Inflammatory macrophage (primary cell): Measurements from ENCODE around the gene ATXN7L1.

ENCODE experiments used
- DNase-seq, 2 donors: peaks; one replicate each; pipeline ENCODE4 v3.0.0-alpha.2; 2020 to 2022

The ATXN7L1 gene

GRCh38 chr7:105691680-105692564 is 184.5 kb downstream of the ATXN7L1 start:
- peak; percentile 71 to 78 for DNase-seq

- DNase-seq, result peak; percentile 22 to 32
Measured at GRCh38 chr7:105691082-105691679, 185.2 kb downstream of the ATXN7L1 start.

- no peak for DNase-seq
Measured at GRCh38 chr7:105690325-105690945, 186.0 kb downstream of the ATXN7L1 start.

- no peak for DNase-seq
Measured at GRCh38 chr7:105689067-105689819, 187.2 kb downstream of the ATXN7L1 start.

GRCh38 chr7:105688617-105689016 is 187.8 kb downstream of the ATXN7L1 start:
- DNase-seq, result no peak

- no peak for DNase-seq
Measured at GRCh38 chr7:105685161-105685560, 191.2 kb downstream of the ATXN7L1 start.

- DNase-seq, result no peak
Measured at GRCh38 chr7:105682341-105683060, 193.9 kb downstream of the ATXN7L1 start.

GRCh38 chr7:105680505-105681187 is 195.8 kb downstream of the ATXN7L1 start:
- DNase-seq, result no peak

- peak; percentile 80 to 85 for DNase-seq
Measured at GRCh38 chr7:105678811-105679495, 197.4 kb downstream of the ATXN7L1 start.

- DNase-seq, result peak; percentile 79 to 83
Measured at GRCh38 chr7:105677817-105678573, 198.4 kb downstream of the ATXN7L1 start.

GRCh38 chr7:105677410-105677730 is 199.0 kb downstream of the ATXN7L1 start:
- DNase-seq, result no peak

- no peak for DNase-seq
Measured at GRCh38 chr7:105675934-105676371, 200.4 kb downstream of the ATXN7L1 start.

GRCh38 chr7:105674200-105674920 is 202.0 kb downstream of the ATXN7L1 start:
- no peak for DNase-seq

- peak in 1 of 2 donors; percentile 25 for DNase-seq
Measured at GRCh38 chr7:105673367-105674084, 202.9 kb downstream of the ATXN7L1 start.

GRCh38 chr7:105672801-105673200 is 203.6 kb downstream of the ATXN7L1 start:
- DNase-seq, result no peak

- DNase-seq, result no peak
Measured at GRCh38 chr7:105666324-105666723, 210.1 kb downstream of the ATXN7L1 start.

- DNase-seq, result no peak
Measured at GRCh38 chr7:105665684-105666083, 210.7 kb downstream of the ATXN7L1 start.

- no peak for DNase-seq
Measured at GRCh38 chr7:105664816-105665525, 211.4 kb downstream of the ATXN7L1 start.
